GM23248 (cell line): Measurements from ENCODE around the gene ARHGAP24. TPM values are rescaled to one million over a fixed set of nuclear protein-coding genes. Genes with fewer than 3 reads are reported as not detected.

Source experiments
- DNase-seq: peaks from one replicate; pipeline ENCODE4 v3.0.0-alpha.2; 2015
- H2AFZ ChIP-seq: fragments of 200-600 bp; sonication (generic); 2 replicates; pipeline ENCODE4 v1.6.1; 2016; ENCODE audit warnings: antibody characterized with exemption
- H3F3A ChIP-seq: fragments of 200-600 bp; sonication (generic); 2 replicates; pipeline ENCODE4 v1.6.1; 2016; ENCODE audit warnings: mild to moderate bottlenecking, antibody characterized with exemption, mixed run types; ENCODE audit not compliant: insufficient read depth
- H3K27ac ChIP-seq: fragments of 200-600 bp; sonication (generic); 2 replicates; pipeline ENCODE4 v1.5.1; 2016; ENCODE audit warnings: mild to moderate bottlenecking
- H3K27me3 ChIP-seq: fragments of 200-600 bp; sonication (generic); replicated peaks from 2 replicates; pipeline ENCODE4 v1.6.1; 2016; ENCODE audit warnings: mild to moderate bottlenecking; ENCODE audit not compliant: insufficient read depth
- H3K36me3 ChIP-seq: fragments of 200-600 bp; sonication (generic); 2 replicates; pipeline ENCODE4 v1.6.1; 2016; ENCODE audit warnings: low read depth, mild to moderate bottlenecking
- H3K4me1 ChIP-seq: fragments of 200-600 bp; sonication (generic); 2 replicates; pipeline ENCODE4 v1.6.1; 2016; ENCODE audit warnings: mild to moderate bottlenecking; ENCODE audit not compliant: insufficient read depth
- H3K4me2 ChIP-seq: fragments of 200-600 bp; sonication (generic); one replicate; pipeline ENCODE4 v1.6.1; 2016; ENCODE audit warnings: mild to moderate bottlenecking; ENCODE audit not compliant: unreplicated experiment
- H3K4me3 ChIP-seq: fragments of 200-600 bp; sonication (generic); 2 replicates; pipeline ENCODE4 v1.5.1; 2016; ENCODE audit warnings: mild to moderate bottlenecking
- H3K79me2 ChIP-seq: fragments of 200-600 bp; sonication (generic); 2 replicates; pipeline ENCODE4 v1.6.1; 2016; ENCODE audit warnings: mild to moderate bottlenecking; ENCODE audit not compliant: insufficient read depth
- H3K9ac ChIP-seq: fragments of 200-600 bp; sonication (generic); 2 replicates; pipeline ENCODE4 v1.6.1; 2016; ENCODE audit warnings: mild to moderate bottlenecking
- H3K9me2 ChIP-seq: fragments of 200-600 bp; sonication (generic); 2 replicates; pipeline ENCODE4 v1.6.1; 2016; ENCODE audit warnings: mixed run types, mild to moderate bottlenecking, moderate library complexity; ENCODE audit not compliant: insufficient read depth
- H3K9me3 ChIP-seq: fragments of 200-600 bp; sonication (generic); one replicate; pipeline ENCODE4 v1.6.1; 2017; ENCODE audit warnings: low read depth
- H4K20me1 ChIP-seq: fragments of 200-600 bp; sonication (generic); 2 replicates; pipeline ENCODE4 v1.6.0; 2016; ENCODE audit not compliant: insufficient read depth
- EZH2 ChIP-seq: fragments of 200-600 bp; sonication (generic); IDR thresholded peaks from 2 replicates; pipeline ENCODE4 v1.6.1; 2018; ENCODE audit warnings: antibody characterized with exemption, mild to moderate bottlenecking; ENCODE audit not compliant: insufficient read depth, poor library complexity, severe bottlenecking
- EZH2phosphoT487 ChIP-seq: fragments of 200-600 bp; sonication (generic); IDR thresholded peaks from 2 replicates; pipeline ENCODE4 v1.6.1; 2018; ENCODE audit warnings: antibody characterized with exemption, moderate library complexity, mild to moderate bottlenecking, low read depth; ENCODE audit not compliant: insufficient read depth
- WGBS, 2 experiments: methylation state at CpG; one replicate each; pipeline ENCODE4 v1.1.6; 2015 to 2017; ENCODE audit warnings: low lambda C conversion rate in 2 of 2, low coverage in 1 of 2; ENCODE audit errors: missing lambda C conversion rate in 2 of 2; 5-methylcytosine and 5-hydroxymethylcytosine counted together
- in situ Hi-C: fragments of 300-500 bp; cut with MboI; formaldehyde crosslinking; loops from 2 replicates; pipeline ENCODE4 v1.15.0; 2020
- polyA plus RNA-seq: library from polyadenylated mRNA; unstranded; fragments of >200 nt; fragmentation: Nextera tagmentation; extraction: Ambion mirVana; gene quantifications from 2 replicates; pipeline ENCODE4 v1.2.1, GENCODE V29; 2016
- total RNA-seq: library from RNA; depleted of rRNA; stranded (reverse); fragments of >200 nt; shearing (Covaris generic); gene quantifications from 2 replicates; pipeline ENCODE4 v1.2.3, GENCODE V29; 2014

The ARHGAP24 gene
- total and polyA plus RNA-seq, 2 experiments from 2014 or later = 24.1 to 31.6 TPM

DNA sequence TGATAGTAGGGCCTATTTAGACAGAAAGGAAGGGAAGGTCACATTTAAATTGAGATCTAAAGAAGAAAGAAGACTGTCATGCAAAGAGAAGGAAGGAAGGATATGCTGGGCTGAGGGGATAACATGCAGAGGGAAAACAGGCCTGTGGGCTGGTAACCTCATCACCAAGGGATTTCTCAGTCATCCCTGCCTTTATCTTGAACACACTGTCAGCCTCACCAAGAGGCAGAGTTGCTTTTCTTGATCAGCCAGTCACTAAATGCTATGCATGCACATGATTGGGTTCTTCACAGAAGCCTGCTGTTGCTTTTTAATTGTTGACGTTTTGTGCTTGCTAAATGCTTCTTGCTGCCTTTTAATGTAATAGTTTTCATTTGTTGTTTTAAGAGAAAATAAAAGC, 113.0 kb downstream of the ARHGAP24 start:
- H4K20me1 ChIP-seq = no peaks in the 10 kb centered on the region
- DNase-seq = no peak
- in situ Hi-C loops = no loop called here
- no peak overlapping the region for H3K4me2 ChIP-seq
- no peaks in the 10 kb centered on the region for H3K27me3 ChIP-seq
- no peaks in the 10 kb centered on the region for H3K9me2 ChIP-seq
- no peak overlapping the region for H3K27ac ChIP-seq
- H3K9me3 ChIP-seq = no peaks in the 10 kb centered on the region
- H3K9ac ChIP-seq = no peak overlapping the region
- no peaks in the 10 kb centered on the region; the same call in 1 of the 2 replicates for H3K4me1 ChIP-seq
- H3K36me3 ChIP-seq = no peaks in the 10 kb centered on the region
- WGBS, 2 experiments = 57 to 71% methylated on average over 1 of the region's 1 CpG
- H3F3A ChIP-seq = no peaks in the 10 kb centered on the region
- no peak overlapping the region for H3K4me3 ChIP-seq
- no peak overlapping the region for H2AFZ ChIP-seq
- no peaks in the 10 kb centered on the region for H3K79me2 ChIP-seq
- TF ChIP-seq EZH2phosphoT487 (no peak), EZH2 (no peak)

- no peaks in the 10 kb centered on the region for H3K9me3 ChIP-seq
- H3K4me3 ChIP-seq = no peak overlapping the region
- no peak overlapping the region for H3K9ac ChIP-seq
- no peaks in the 10 kb centered on the region for H4K20me1 ChIP-seq
- H3K27me3 ChIP-seq = no peaks in the 10 kb centered on the region
- TF ChIP-seq EZH2phosphoT487 = no peak
- 84 to 86% methylated on average over 3 of the region's 3 CpGs for WGBS, 2 experiments
- no peaks in the 10 kb centered on the region for H3K79me2 ChIP-seq
- H3K36me3 ChIP-seq = no peaks in the 10 kb centered on the region
- H3K4me2 ChIP-seq = no peak overlapping the region
- H3K27ac ChIP-seq = no peak overlapping the region
- in situ Hi-C loops = no loop called here
- DNase-seq = peak; percentile 36
- no peaks in the 10 kb centered on the region; the same call in 1 of the 2 replicates for H3K4me1 ChIP-seq
- H3K9me2 ChIP-seq = 0 out of 2 replicates have a peak, but pooled peaks cover 2% of the 10 kb centered on the region
- no peak overlapping the region for H2AFZ ChIP-seq
- no peaks in the 10 kb centered on the region for H3F3A ChIP-seq
These were observed 116.6 kb downstream of the ARHGAP24 start for GRCh38 chr4:85591406-85592098.

DNA sequence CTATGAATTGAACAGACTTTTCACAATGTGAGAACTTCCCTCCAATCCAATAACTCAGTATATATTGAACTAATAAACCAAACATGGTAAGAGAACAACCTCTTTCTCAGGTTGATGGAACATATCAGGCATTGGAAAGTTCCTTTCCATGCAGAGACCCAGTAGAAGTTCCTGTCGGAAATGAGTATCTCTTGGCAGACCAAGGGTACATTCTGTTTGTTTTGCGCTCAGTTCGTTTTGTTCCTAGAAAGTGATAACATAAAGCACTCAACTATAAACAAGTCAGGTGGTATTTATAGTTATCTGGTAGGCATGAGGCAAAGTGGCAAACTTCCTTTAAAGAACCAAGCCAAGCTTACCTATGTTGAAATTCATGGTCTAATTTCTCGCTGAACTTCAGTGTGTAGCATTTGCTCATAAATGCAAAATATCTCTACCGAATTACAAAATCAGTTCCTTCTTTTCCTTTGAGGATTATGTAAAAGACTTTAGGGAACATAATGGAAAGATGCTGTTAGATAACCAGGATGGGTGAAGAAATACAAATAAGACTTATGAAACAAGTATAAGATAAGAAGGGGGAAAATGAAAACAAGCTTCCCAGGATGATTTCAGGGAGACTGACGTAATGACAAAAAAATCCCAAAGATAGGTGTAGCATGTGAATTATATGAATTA, 120.3 kb downstream of the ARHGAP24 start:
- Histone ChIP-seq H3K36me3 (no peaks in the 10 kb centered on the region), H3K4me2 (no peak overlapping the region), H4K20me1 (no peaks in the 10 kb centered on the region), H3K4me3 (no peak overlapping the region), H3K79me2 (no peaks in the 10 kb centered on the region), H3F3A (no peaks in the 10 kb centered on the region), H3K4me1 (no peaks in the 10 kb centered on the region; the same call in 1 of the 2 replicates), H3K27ac (no peak overlapping the region), H3K9me3 (no peaks in the 10 kb centered on the region), H3K9ac (no peak overlapping the region), H3K27me3 (no peaks in the 10 kb centered on the region), H2AFZ (no peak overlapping the region), H3K9me2 (peaks cover 2% of the 10 kb centered on the region; the same call in 1 of the 2 replicates)
- DNase-seq = no peak
- in situ Hi-C loops = no loop called here
- TF ChIP-seq EZH2 (no peak), EZH2phosphoT487 (no peak)
- WGBS, 2 experiments = 81 to 83% methylated on average over 6 of the region's 6 CpGs

- peaks cover 2% of the 10 kb centered on the region; the same call in 1 of the 2 replicates for H3K9me2 ChIP-seq
- in situ Hi-C loops = no loop called here
- H3K4me3 ChIP-seq = no peak overlapping the region
- TF ChIP-seq EZH2phosphoT487 (no peak), EZH2 (no peak)
- H3K79me2 ChIP-seq = no peaks in the 10 kb centered on the region
- H3K4me2 ChIP-seq = no peak overlapping the region
- no peaks in the 10 kb centered on the region for H3K9me3 ChIP-seq
- DNase-seq = no peak
- H3K9ac ChIP-seq = no peak overlapping the region
- no peak overlapping the region for H2AFZ ChIP-seq
- no peaks in the 10 kb centered on the region for H3F3A ChIP-seq
- H4K20me1 ChIP-seq = no peaks in the 10 kb centered on the region
- H3K4me1 ChIP-seq = no peaks in the 10 kb centered on the region; the same call in 1 of the 2 replicates
- H3K27ac ChIP-seq = no peak overlapping the region
- no peaks in the 10 kb centered on the region for H3K36me3 ChIP-seq
- H3K27me3 ChIP-seq = no peaks in the 10 kb centered on the region
- 90 to 96% methylated on average over 1 of the region's 1 CpG for WGBS, 2 experiments
These were observed 121.0 kb downstream of the ARHGAP24 start for GRCh38 chr4:85595796-85596559.
